HEK293 (cell line): ENCODE data around the gene DYNLT3.

Source experiments
- CTCF ChIA-PET: fragments of 350-600 bp; formaldehyde crosslinking; extraction: SDS; loops from one replicate; lab custom pipeline; 2021; ENCODE audit warnings: antibody characterized with exemption; lab: Yijun Ruan, JAX
- POLR2A ChIA-PET: fragments of 300-600 bp; formaldehyde crosslinking; extraction: SDS; loops from one replicate; lab custom pipeline; 2020; ENCODE audit warnings: antibody characterized with exemption, inconsistent platforms; lab: Yijun Ruan, JAX
- H3K27ac ChIP-seq: fragments of 200-500 bp; sonication (Bioruptor generic); 2 replicates; pipeline ENCODE4 v1.5.1; 2014; ENCODE audit warnings: low read depth, low read length, control low read depth, inconsistent platforms; ENCODE audit errors: extremely low read depth
- H3K36me3 ChIP-seq, 2 experiments: fragments of 200-500 bp in 1 of 2; sonication (Bioruptor generic) in 1 of 2; 1 replicate in 1 of 2; 2 replicates in 1 of 2; pipeline ENCODE4 v1.5.1; 2014 to 2017; ENCODE audit warnings: inconsistent platforms in 2 of 2, low read length in 2 of 2; ENCODE audit not compliant: control insufficient read depth in 2 of 2, insufficient read depth in 1 of 2
- H3K4me1 ChIP-seq: fragments of 200-500 bp; sonication (Bioruptor generic); 2 replicates; pipeline ENCODE4 v1.5.1; 2014; ENCODE audit warnings: mild to moderate bottlenecking, low read length, inconsistent platforms; ENCODE audit not compliant: control insufficient read depth, insufficient read depth
- H3K4me3 ChIP-seq: 2 replicates; pipeline ENCODE4 v1.5.1; 2011; ENCODE audit warnings: low read depth, mild to moderate bottlenecking, control low read depth, low read length, moderate library complexity
- H3K9me3 ChIP-seq: fragments of 200-500 bp; sonication (Bioruptor generic); 2 replicates; pipeline ENCODE4 v1.5.1; 2014; ENCODE audit warnings: low read depth, low read length, inconsistent platforms; ENCODE audit not compliant: control insufficient read depth, insufficient read depth
- HIC1 ChIP-seq: fragments of 450-650 bp; formaldehyde crosslinking; IDR thresholded peaks from 2 replicates; pipeline ENCODE4 v1.5.1; 2016; ENCODE audit warnings: missing biosample characterization, missing genetic modification characterization
- KLF16 ChIP-seq: fragments of 450-650 bp; formaldehyde crosslinking; IDR thresholded peaks from 2 replicates; pipeline ENCODE4 v1.5.1; 2017; ENCODE audit warnings: missing biosample characterization, missing genetic modification characterization
- MEIS1 ChIP-seq: sonication (generic); formaldehyde crosslinking; IDR thresholded peaks from 2 replicates; pipeline ENCODE4 v1.8.1; 2022; ENCODE audit warnings: missing genetic modification reagents, mild to moderate bottlenecking, borderline replicate concordance
- SCRT2 ChIP-seq: fragments of 450-650 bp; formaldehyde crosslinking; IDR thresholded peaks from 2 replicates; pipeline ENCODE4 v1.5.1; 2016; ENCODE audit warnings: missing biosample characterization, missing genetic modification characterization
- WT1 ChIP-seq: fragments of 450-650 bp; formaldehyde crosslinking; IDR thresholded peaks from 2 replicates; pipeline ENCODE4 v1.5.1; 2016; ENCODE audit warnings: missing biosample characterization, missing genetic modification characterization
- ZNF10 ChIP-seq: fragments of 450-650 bp; formaldehyde crosslinking; IDR thresholded peaks from 2 replicates; pipeline ENCODE4 v1.5.1; 2017; ENCODE audit warnings: missing biosample characterization, missing genetic modification characterization
- ZNF114 ChIP-seq: fragments of 450-650 bp; formaldehyde crosslinking; IDR thresholded peaks from 2 replicates; pipeline ENCODE4 v1.5.0; 2017; ENCODE audit warnings: missing biosample characterization, missing genetic modification characterization
- ZNF16 ChIP-seq: fragments of 450-650 bp; formaldehyde crosslinking; IDR thresholded peaks from 2 replicates; pipeline ENCODE4 v1.5.1; 2016; ENCODE audit warnings: low read depth, missing biosample characterization, missing genetic modification characterization
- ZNF2 ChIP-seq: fragments of 450-650 bp; formaldehyde crosslinking; IDR thresholded peaks from 2 replicates; pipeline ENCODE4 v1.5.1; 2016; ENCODE audit warnings: missing biosample characterization, missing genetic modification characterization
- ZNF211 ChIP-seq: fragments of 450-650 bp; formaldehyde crosslinking; IDR thresholded peaks from 2 replicates; pipeline ENCODE4 v1.5.1; 2016; ENCODE audit warnings: low read depth, missing biosample characterization, missing genetic modification characterization
- ZNF404 ChIP-seq: fragments of 450-650 bp; formaldehyde crosslinking; IDR thresholded peaks from 2 replicates; pipeline ENCODE4 v1.5.1; 2017; ENCODE audit warnings: missing biosample characterization, missing genetic modification characterization
- ZNF426 ChIP-seq: fragments of 450-650 bp; formaldehyde crosslinking; IDR thresholded peaks from 2 replicates; pipeline ENCODE4 v1.5.1; 2017; ENCODE audit warnings: missing biosample characterization, missing genetic modification characterization, mild to moderate bottlenecking, inconsistent platforms, moderate library complexity
- ZNF530 ChIP-seq: fragments of 450-650 bp; formaldehyde crosslinking; IDR thresholded peaks from 2 replicates; pipeline ENCODE4 v1.5.1; 2016; ENCODE audit warnings: low read depth, missing biosample characterization, missing genetic modification characterization
- ZNF677 ChIP-seq: fragments of 450-650 bp; IDR thresholded peaks from 2 replicates; pipeline ENCODE4 v1.5.0; 2018; ENCODE audit warnings: missing biosample characterization, mild to moderate bottlenecking, missing genetic modification characterization, moderate library complexity
- ZNF76 ChIP-seq: fragments of 450-650 bp; formaldehyde crosslinking; IDR thresholded peaks from 2 replicates; pipeline ENCODE4; 2016; ENCODE audit warnings: low read depth, missing biosample characterization, missing genetic modification characterization, borderline replicate concordance
- ZSCAN30 ChIP-seq: fragments of 450-650 bp; IDR thresholded peaks from 2 replicates; pipeline ENCODE4 v1.5.1; 2018; ENCODE audit warnings: missing biosample characterization, mild to moderate bottlenecking, missing genetic modification characterization, moderate library complexity
- TF ChIP-seq, protein P1 (sequence below): fragments of 450-650 bp; formaldehyde crosslinking; IDR thresholded peaks from 2 replicates; pipeline ENCODE4 v1.5.1; 2016; ENCODE audit warnings: missing biosample characterization, missing genetic modification characterization
- TF ChIP-seq, protein P2 (sequence below): fragments of 450-650 bp; formaldehyde crosslinking; IDR thresholded peaks from 2 replicates; pipeline ENCODE4 v1.5.1; 2016; ENCODE audit warnings: missing biosample characterization, missing genetic modification characterization
- TF ChIP-seq, protein P3 (sequence below): IDR thresholded peaks from 2 replicates; pipeline ENCODE4 v1.6.1; 2011; ENCODE audit warnings: mild to moderate bottlenecking, low read depth, low read length, borderline replicate concordance
- TF ChIP-seq, protein P4 (sequence below): fragments of 450-650 bp; formaldehyde crosslinking; IDR thresholded peaks from 2 replicates; pipeline ENCODE4 v1.5.1; 2017; ENCODE audit warnings: missing biosample characterization, missing genetic modification characterization

The DYNLT3 gene

GRCh38 chrX:37817579-37817978 lies 29.8 kb downstream of the DYNLT3 start (continued):
- TF ChIP-seq, protein P1, sequence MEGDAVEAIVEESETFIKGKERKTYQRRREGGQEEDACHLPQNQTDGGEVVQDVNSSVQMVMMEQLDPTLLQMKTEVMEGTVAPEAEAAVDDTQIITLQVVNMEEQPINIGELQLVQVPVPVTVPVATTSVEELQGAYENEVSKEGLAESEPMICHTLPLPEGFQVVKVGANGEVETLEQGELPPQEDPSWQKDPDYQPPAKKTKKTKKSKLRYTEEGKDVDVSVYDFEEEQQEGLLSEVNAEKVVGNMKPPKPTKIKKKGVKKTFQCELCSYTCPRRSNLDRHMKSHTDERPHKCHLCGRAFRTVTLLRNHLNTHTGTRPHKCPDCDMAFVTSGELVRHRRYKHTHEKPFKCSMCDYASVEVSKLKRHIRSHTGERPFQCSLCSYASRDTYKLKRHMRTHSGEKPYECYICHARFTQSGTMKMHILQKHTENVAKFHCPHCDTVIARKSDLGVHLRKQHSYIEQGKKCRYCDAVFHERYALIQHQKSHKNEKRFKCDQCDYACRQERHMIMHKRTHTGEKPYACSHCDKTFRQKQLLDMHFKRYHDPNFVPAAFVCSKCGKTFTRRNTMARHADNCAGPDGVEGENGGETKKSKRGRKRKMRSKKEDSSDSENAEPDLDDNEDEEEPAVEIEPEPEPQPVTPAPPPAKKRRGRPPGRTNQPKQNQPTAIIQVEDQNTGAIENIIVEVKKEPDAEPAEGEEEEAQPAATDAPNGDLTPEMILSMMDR (tag by site-specific recombination), result no peak
- TF ChIP-seq KLF16 (tag by site-specific recombination), result no peak

DNA sequence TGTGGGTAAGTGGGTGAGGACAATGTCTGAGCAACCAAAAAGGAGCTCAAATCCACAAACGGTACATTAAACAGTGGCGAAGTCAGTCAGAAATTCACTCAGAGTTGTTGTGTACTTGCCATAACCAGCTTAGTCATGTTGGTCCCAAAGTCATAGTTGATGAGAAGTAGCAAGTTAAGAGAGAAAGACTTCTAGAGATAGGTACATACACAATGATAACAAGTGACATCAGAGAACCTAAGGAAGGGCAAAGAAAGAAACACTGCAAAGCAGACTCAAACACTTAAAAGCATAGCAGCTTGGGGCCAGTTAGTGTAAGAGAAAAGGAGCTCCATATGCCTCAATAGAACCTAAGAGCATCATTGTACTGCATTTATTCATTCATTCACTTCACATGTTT lies 30.2 kb downstream of the DYNLT3 start:
- no peaks in the 10 kb centered on the region for H3K9me3 ChIP-seq
- H3K4me3 ChIP-seq, result no peak overlapping the region
- no peak for TF ChIP-seq MEIS1 (CRISPR knock-in tag)
- TF ChIP-seq ZNF10 (tag by site-specific recombination), result no peak
- TF ChIP-seq ZNF677 (tag by site-specific recombination), result no peak
- no peak for TF ChIP-seq ZSCAN30 (tag by site-specific recombination)
- TF ChIP-seq HIC1, result no peak
- TF ChIP-seq ZNF530 (tag by site-specific recombination), result no peak
- TF ChIP-seq, protein P2, sequence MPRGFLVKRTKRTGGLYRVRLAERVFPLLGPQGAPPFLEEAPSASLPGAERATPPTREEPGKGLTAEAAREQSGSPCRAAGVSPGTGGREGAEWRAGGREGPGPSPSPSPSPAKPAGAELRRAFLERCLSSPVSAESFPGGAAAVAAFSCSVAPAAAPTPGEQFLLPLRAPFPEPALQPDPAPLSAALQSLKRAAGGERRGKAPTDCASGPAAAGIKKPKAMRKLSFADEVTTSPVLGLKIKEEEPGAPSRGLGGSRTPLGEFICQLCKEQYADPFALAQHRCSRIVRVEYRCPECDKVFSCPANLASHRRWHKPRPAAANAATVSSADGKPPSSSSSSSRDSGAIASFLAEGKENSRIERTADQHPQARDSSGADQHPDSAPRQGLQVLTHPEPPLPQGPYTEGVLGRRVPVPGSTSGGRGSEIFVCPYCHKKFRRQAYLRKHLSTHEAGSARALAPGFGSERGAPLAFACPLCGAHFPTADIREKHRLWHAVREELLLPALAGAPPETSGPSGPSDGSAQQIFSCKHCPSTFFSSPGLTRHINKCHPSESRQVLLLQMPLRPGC (tag by site-specific recombination), result no peak
- TF ChIP-seq, protein P3, sequence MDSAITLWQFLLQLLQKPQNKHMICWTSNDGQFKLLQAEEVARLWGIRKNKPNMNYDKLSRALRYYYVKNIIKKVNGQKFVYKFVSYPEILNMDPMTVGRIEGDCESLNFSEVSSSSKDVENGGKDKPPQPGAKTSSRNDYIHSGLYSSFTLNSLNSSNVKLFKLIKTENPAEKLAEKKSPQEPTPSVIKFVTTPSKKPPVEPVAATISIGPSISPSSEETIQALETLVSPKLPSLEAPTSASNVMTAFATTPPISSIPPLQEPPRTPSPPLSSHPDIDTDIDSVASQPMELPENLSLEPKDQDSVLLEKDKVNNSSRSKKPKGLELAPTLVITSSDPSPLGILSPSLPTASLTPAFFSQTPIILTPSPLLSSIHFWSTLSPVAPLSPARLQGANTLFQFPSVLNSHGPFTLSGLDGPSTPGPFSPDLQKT, result no peak
- no peak for TF ChIP-seq ZNF16 (tag by site-specific recombination)
- no peak for TF ChIP-seq ZNF404
- no peak for TF ChIP-seq ZNF426 (tag by site-specific recombination)
- no peak for TF ChIP-seq WT1 (tag by site-specific recombination)
- TF ChIP-seq ZNF76 (tag by site-specific recombination), result no peak
- no peak for TF ChIP-seq SCRT2
- TF ChIP-seq ZNF211, result no peak
- TF ChIP-seq ZNF2 (tag by site-specific recombination), result no peak
- TF ChIP-seq ZNF114 (tag by site-specific recombination), result no peak
- TF ChIP-seq, protein P4, sequence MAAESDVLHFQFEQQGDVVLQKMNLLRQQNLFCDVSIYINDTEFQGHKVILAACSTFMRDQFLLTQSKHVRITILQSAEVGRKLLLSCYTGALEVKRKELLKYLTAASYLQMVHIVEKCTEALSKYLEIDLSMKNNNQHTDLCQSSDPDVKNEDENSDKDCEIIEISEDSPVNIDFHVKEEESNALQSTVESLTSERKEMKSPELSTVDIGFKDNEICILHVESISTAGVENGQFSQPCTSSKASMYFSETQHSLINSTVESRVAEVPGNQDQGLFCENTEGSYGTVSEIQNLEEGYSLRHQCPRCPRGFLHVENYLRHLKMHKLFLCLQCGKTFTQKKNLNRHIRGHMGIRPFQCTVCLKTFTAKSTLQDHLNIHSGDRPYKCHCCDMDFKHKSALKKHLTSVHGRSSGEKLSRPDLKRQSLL (tag by site-specific recombination), result no peak
- no peaks in the 10 kb centered on the region for H3K36me3 ChIP-seq
- ChIA-PET POLR2A (no interaction called here), CTCF (interaction anchor here (0.6 to 2.1 kb wide), 3 partner anchors 8 to 72 kb away, joined by 3 to 9 read pairs (median 4); no protein-coding TSS in a partner anchor)
- no peak overlapping the region for H3K27ac ChIP-seq
- H3K4me1 ChIP-seq, result no peaks in the 10 kb centered on the region
